ENCODE data around the gene ZNHIT3.

The ZNHIT3 gene

GRCh38 chr17:36485805-36486203 is 677 bp upstream of the ZNHIT3 start:
- peaks cover 22% of the 10 kb centered on the region for H3K4me1 ChIP-seq (ENCODE audit: insufficient read depth, low read length, poor library complexity, severe bottlenecking)
- no peak for TF ChIP-seq EZH2phosphoT487 (IDR thresholded peaks at IDR 0.05; ENCODE audit: borderline replicate concordance)
- TF ChIP-seq CTCF (conservative IDR thresholded peaks at IDR 0.05; ENCODE audit: low read length): no peak
- no peaks in the 10 kb centered on the region for H3F3A ChIP-seq (ENCODE audit: low read depth)
- H3K36me3 ChIP-seq (ENCODE audit: insufficient read depth, low read length): peaks cover 3% of the 10 kb centered on the region; the same call in 1 of the 2 replicates
- H3K4me3 ChIP-seq (ENCODE audit: low read length, poor library complexity, severe bottlenecking): peak overlapping the region; percentile 92
- H3K9me2 ChIP-seq (replicated peaks; ENCODE audit: low read depth, low read length): no peaks in the 10 kb centered on the region
- H3K9me3 ChIP-seq (ENCODE audit: insufficient read depth, low read depth, low read length): no peaks in the 10 kb centered on the region
- no peaks in the 10 kb centered on the region for H3K27me3 ChIP-seq (ENCODE audit: insufficient read depth, low read length, poor library complexity, severe bottlenecking)
- peak overlapping the region; percentile 92 for H3K4me2 ChIP-seq (ENCODE audit: low read depth, low read length, poor library complexity, severe bottlenecking)
- H4K20me1 ChIP-seq (ENCODE audit: insufficient read depth, low read length, poor library complexity, severe bottlenecking): peaks cover 30% of the 10 kb centered on the region
- H2AFZ ChIP-seq (ENCODE audit: low read length): peak overlapping the region; percentile 90
- H3K79me2 ChIP-seq (ENCODE audit: insufficient read depth, low read length): peaks cover 43% of the 10 kb centered on the region
- peak overlapping the region; percentile 83 for H3K9ac ChIP-seq (ENCODE audit: low read depth, low read length, poor library complexity, severe bottlenecking)

GRCh38 chr17:36493956-36494355 is 7.5 kb downstream of the ZNHIT3 start:
- peaks cover 69% of the 10 kb centered on the region for H3K36me3 ChIP-seq (ENCODE audit: insufficient read depth, low read length)
- no peak overlapping the region for H3K9ac ChIP-seq (ENCODE audit: low read depth, low read length, poor library complexity, severe bottlenecking)
- no peaks in the 10 kb centered on the region for H3K9me3 ChIP-seq (ENCODE audit: insufficient read depth, low read depth, low read length)
- TF ChIP-seq EZH2phosphoT487 (IDR thresholded peaks at IDR 0.05; ENCODE audit: borderline replicate concordance) (no peak), CTCF (conservative IDR thresholded peaks at IDR 0.05; ENCODE audit: low read length) (no peak)
- no peaks in the 10 kb centered on the region; the same call in 1 of the 2 replicates for H3F3A ChIP-seq (ENCODE audit: low read depth)
- peaks cover 40% of the 10 kb centered on the region for H3K79me2 ChIP-seq (ENCODE audit: insufficient read depth, low read length)
- H2AFZ ChIP-seq (ENCODE audit: low read length): no peak overlapping the region
- peaks cover 5% of the 10 kb centered on the region for H3K4me1 ChIP-seq (ENCODE audit: insufficient read depth, low read length, poor library complexity, severe bottlenecking)
- H3K4me2 ChIP-seq (ENCODE audit: low read depth, low read length, poor library complexity, severe bottlenecking): no peak overlapping the region
- H3K4me3 ChIP-seq (ENCODE audit: low read length, poor library complexity, severe bottlenecking): no peak overlapping the region
- peaks cover 22% of the 10 kb centered on the region for H4K20me1 ChIP-seq (ENCODE audit: insufficient read depth, low read length, poor library complexity, severe bottlenecking)
- no peaks in the 10 kb centered on the region for H3K27me3 ChIP-seq (ENCODE audit: insufficient read depth, low read length, poor library complexity, severe bottlenecking)
- no peaks in the 10 kb centered on the region for H3K9me2 ChIP-seq (replicated peaks; ENCODE audit: low read depth, low read length)

- Histone ChIP-seq H3F3A (ENCODE audit: low read depth) (no peaks in the 10 kb centered on the region; the same call in 1 of the 2 replicates), H3K79me2 (ENCODE audit: insufficient read depth, low read length) (peaks cover 33% of the 10 kb centered on the region), H3K4me3 (ENCODE audit: low read length, poor library complexity, severe bottlenecking) (no peak overlapping the region), H3K4me1 (ENCODE audit: insufficient read depth, low read length, poor library complexity, severe bottlenecking) (no peaks in the 10 kb centered on the region), H3K9me3 (ENCODE audit: insufficient read depth, low read depth, low read length) (no peaks in the 10 kb centered on the region), H3K9me2 (replicated peaks; ENCODE audit: low read depth, low read length) (no peaks in the 10 kb centered on the region), H3K9ac (ENCODE audit: low read depth, low read length, poor library complexity, severe bottlenecking) (no peak overlapping the region), H3K27me3 (ENCODE audit: insufficient read depth, low read length, poor library complexity, severe bottlenecking) (no peaks in the 10 kb centered on the region), H3K36me3 (ENCODE audit: insufficient read depth, low read length) (peaks cover 73% of the 10 kb centered on the region), H4K20me1 (ENCODE audit: insufficient read depth, low read length, poor library complexity, severe bottlenecking) (peaks cover 20% of the 10 kb centered on the region), H2AFZ (ENCODE audit: low read length) (no peak overlapping the region), H3K4me2 (ENCODE audit: low read depth, low read length, poor library complexity, severe bottlenecking) (no peak overlapping the region)
- TF ChIP-seq CTCF (conservative IDR thresholded peaks at IDR 0.05; ENCODE audit: low read length) (no peak), EZH2phosphoT487 (IDR thresholded peaks at IDR 0.05; ENCODE audit: borderline replicate concordance) (no peak)
Measured at GRCh38 chr17:36494674-36495073, 8.2 kb downstream of the ZNHIT3 start.
